Neuronal stem cell (in vitro differentiated cells): ENCODE data around the gene SNX24.

Source experiments
- DNase-seq: peaks from one replicate; pipeline ENCODE4 v3.0.0-alpha.2; 2013; ENCODE audit warnings: low spot score
- H2AFZ ChIP-seq: one replicate; pipeline ENCODE4 v1.6.1; 2013; ENCODE audit warnings: mild to moderate bottlenecking, low read length, inconsistent platforms
- H2AK5ac ChIP-seq: 2 replicates; pipeline ENCODE4 v1.6.1; 2013; ENCODE audit warnings: low read depth, mild to moderate bottlenecking, inconsistent platforms, low read length, moderate library complexity, mixed read lengths
- H2BK120ac ChIP-seq: 2 replicates; pipeline ENCODE4 v1.6.1; 2013; ENCODE audit warnings: low read depth, mild to moderate bottlenecking, inconsistent platforms, low read length, moderate library complexity, mixed read lengths
- H2BK12ac ChIP-seq: one replicate; pipeline ENCODE4 v1.6.1; 2013; ENCODE audit warnings: low read length, inconsistent platforms
- H2BK15ac ChIP-seq: 2 replicates; pipeline ENCODE4 v1.6.1; 2013; ENCODE audit warnings: mild to moderate bottlenecking, low read length, inconsistent platforms, mixed read lengths
- H2BK5ac ChIP-seq: one replicate; pipeline ENCODE4 v1.6.1; 2013; ENCODE audit warnings: inconsistent platforms, mild to moderate bottlenecking, low read length, moderate library complexity
- H3K14ac ChIP-seq: one replicate; pipeline ENCODE4 v1.6.1; 2013; ENCODE audit warnings: low read length, inconsistent platforms
- H3K18ac ChIP-seq: 2 replicates; pipeline ENCODE4 v1.6.1; 2013; ENCODE audit warnings: low read length, inconsistent platforms
- H3K23ac ChIP-seq: 2 replicates; pipeline ENCODE4 v1.6.1; 2013; ENCODE audit warnings: low read depth, mild to moderate bottlenecking, mixed read lengths, low read length, inconsistent platforms; ENCODE audit not compliant: poor library complexity
- H3K27ac ChIP-seq: replicated peaks from 3 replicates; pipeline ENCODE4 v1.5.1; 2013; ENCODE audit warnings: low read length, inconsistent platforms
- H3K27me3 ChIP-seq, 3 experiments: 2 replicates each; pipeline ENCODE4 v1.6.1; 2013; ENCODE audit warnings: low read length in 3 of 3, mild to moderate bottlenecking in 2 of 3, inconsistent platforms in 1 of 3, low read depth in 1 of 3, mixed read lengths in 1 of 3, moderate library complexity in 1 of 3; ENCODE audit not compliant: control insufficient read depth in 3 of 3, insufficient read depth in 3 of 3
- H3K36me3 ChIP-seq, 2 donors: replicated peaks in 1 of 2; 2 replicates each; pipeline ENCODE4 v1.6.1; 2013; ENCODE audit warnings: low read length in 2 of 2; ENCODE audit not compliant: control insufficient read depth in 2 of 2, insufficient read depth in 2 of 2
- H3K4ac ChIP-seq: 2 replicates; pipeline ENCODE4 v1.6.1; 2013; ENCODE audit warnings: inconsistent platforms, mild to moderate bottlenecking, low read length, moderate library complexity
- H3K4me1 ChIP-seq, 2 donors: 1 replicate in 1 of 2; 2 replicates in 1 of 2; pipeline ENCODE4 v1.6.1; 2013; ENCODE audit warnings: low read length in 2 of 2, low read depth in 1 of 2; ENCODE audit not compliant: control insufficient read depth in 2 of 2, insufficient read depth in 1 of 2
- H3K4me2 ChIP-seq: one replicate; pipeline ENCODE4 v1.6.1; 2013; ENCODE audit warnings: mild to moderate bottlenecking, low read length, inconsistent platforms; ENCODE audit not compliant: insufficient read depth, poor library complexity, severe bottlenecking
- H3K4me3 ChIP-seq, 2 donors: 2 replicates each; pipeline ENCODE4 v1.5.1; 2013; ENCODE audit warnings: low read length in 2 of 2, mild to moderate bottlenecking in 2 of 2, inconsistent platforms in 1 of 2, moderate library complexity in 1 of 2
- H3K79me1 ChIP-seq: one replicate; pipeline ENCODE4 v1.6.1; 2013; ENCODE audit warnings: low read depth, mild to moderate bottlenecking, inconsistent platforms, low read length, moderate library complexity
- H3K9ac ChIP-seq: one replicate; pipeline ENCODE4 v1.6.1; 2013; ENCODE audit warnings: mild to moderate bottlenecking, low read depth, low read length, inconsistent platforms; ENCODE audit not compliant: poor library complexity
- H3K9me3 ChIP-seq, 2 donors: replicated peaks in 1 of 2; 2 replicates each; pipeline versions ENCODE3 to v1.6.1; 2013; ENCODE audit warnings: low read length in 2 of 2, mild to moderate bottlenecking in 2 of 2, inconsistent platforms in 1 of 2, low read depth in 1 of 2, mixed read lengths in 1 of 2, moderate library complexity in 1 of 2; ENCODE audit not compliant: control insufficient read depth in 2 of 2, insufficient read depth in 1 of 2
- H4K8ac ChIP-seq: one replicate; pipeline ENCODE4 v1.6.1; 2013; ENCODE audit warnings: low read depth, mild to moderate bottlenecking, inconsistent platforms, low read length, moderate library complexity
- H4K91ac ChIP-seq: one replicate; pipeline ENCODE4 v1.6.1; 2013; ENCODE audit warnings: low read length, low read depth, mild to moderate bottlenecking, inconsistent platforms; ENCODE audit not compliant: poor library complexity
- WGBS, 2 donors: extraction: QIAGEN DNeasy Blood & Tissue Kit; methylation state at CpG; one replicate each; pipeline ENCODE4 v1.1.7; 2013; ENCODE audit warnings: missing lambda C conversion rate in 2 of 2, mixed read lengths in 1 of 2; ENCODE audit not compliant: insufficient read length in 2 of 2, insufficient replicate concordance in 1 of 2; ENCODE audit errors: extremely low coverage in 2 of 2; 5-methylcytosine and 5-hydroxymethylcytosine counted together

The SNX24 gene

DNA sequence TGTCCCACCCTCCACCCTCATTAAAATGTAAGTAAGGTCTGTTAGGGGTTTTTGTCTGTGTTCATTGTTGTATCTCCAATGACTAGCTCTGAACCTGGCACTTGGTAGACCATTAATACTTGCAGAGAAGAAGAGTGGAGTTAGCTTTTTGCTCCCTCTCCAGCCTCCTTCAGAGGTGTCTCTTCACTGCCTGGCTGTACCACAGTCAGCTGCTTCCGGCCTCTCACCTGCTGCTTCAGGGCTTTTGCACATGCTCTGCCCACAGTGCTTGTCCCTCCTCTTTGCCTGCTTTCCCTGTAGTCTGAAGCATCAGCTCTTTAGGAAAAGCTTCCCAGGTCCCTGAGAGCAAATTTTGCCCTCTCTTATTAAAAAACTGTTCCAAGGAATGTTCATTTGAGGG is 83.6 kb downstream of the SNX24 start:
- no peak overlapping the region for H3K9ac ChIP-seq
- no peak for DNase-seq
- no peaks in the 10 kb centered on the region for H3K4me1 ChIP-seq
- H2AK5ac ChIP-seq, result no peak overlapping the region
- no peak overlapping the region for H2AFZ ChIP-seq
- no peak overlapping the region for H3K27ac ChIP-seq
- no peak overlapping the region for H4K91ac ChIP-seq
- no peak overlapping the region for H2BK12ac ChIP-seq
- no peak overlapping the region for H2BK120ac ChIP-seq
- no peak overlapping the region for H3K4me3 ChIP-seq
- no peaks in the 10 kb centered on the region for H3K9me3 ChIP-seq
- H3K4ac ChIP-seq, result no peak overlapping the region
- H3K23ac ChIP-seq, result no peak overlapping the region
- no peaks in the 10 kb centered on the region for H3K79me1 ChIP-seq
- no peaks in the 10 kb centered on the region for H3K36me3 ChIP-seq
- no CpG with 5 or more reads among the region's 1 CpG for WGBS, 2 donors
- H2BK15ac ChIP-seq, result no peak overlapping the region
- H2BK5ac ChIP-seq, result no peak overlapping the region
- no peaks in the 10 kb centered on the region for H3K27me3 ChIP-seq
- no peak overlapping the region for H3K18ac ChIP-seq
- H4K8ac ChIP-seq, result no peak overlapping the region
- no peak overlapping the region for H3K14ac ChIP-seq
- H3K4me2 ChIP-seq, result no peak overlapping the region

DNA sequence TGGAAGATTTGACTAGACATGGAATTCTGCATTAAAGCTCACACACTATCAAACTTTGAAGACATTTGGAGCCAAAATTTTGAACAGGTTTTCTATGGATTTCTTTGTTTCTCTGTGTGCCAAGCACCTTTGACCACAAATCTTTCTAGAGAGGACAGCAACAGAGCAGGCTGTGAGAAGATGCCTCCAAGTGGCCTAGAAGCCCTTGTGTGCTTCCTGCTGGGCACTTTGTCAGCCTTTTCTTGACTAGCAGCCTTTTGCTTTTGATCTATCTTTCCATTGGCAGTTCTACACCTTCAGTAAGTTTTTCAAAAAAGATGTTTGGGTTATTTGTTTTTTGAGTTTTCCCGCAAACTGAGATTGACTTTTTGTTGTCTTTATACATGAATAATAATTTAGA is 84.6 kb downstream of the SNX24 start:
- Histone ChIP-seq H3K4me1 (no peaks in the 10 kb centered on the region), H3K27me3 (no peaks in the 10 kb centered on the region), H2AFZ (no peak overlapping the region), H3K18ac (no peak overlapping the region), H2BK5ac (no peak overlapping the region), H3K4me3 (no peak overlapping the region), H3K4me2 (no peak overlapping the region), H3K36me3 (no peaks in the 10 kb centered on the region), H3K4ac (no peak overlapping the region), H3K14ac (no peak overlapping the region), H2BK120ac (no peak overlapping the region), H2BK15ac (no peak overlapping the region), H3K9me3 (no peaks in the 10 kb centered on the region), H2AK5ac (no peak overlapping the region), H3K79me1 (no peaks in the 10 kb centered on the region), H4K8ac (no peak overlapping the region), H4K91ac (no peak overlapping the region), H3K23ac (no peak overlapping the region), H3K27ac (no peak overlapping the region), H3K9ac (no peak overlapping the region), H2BK12ac (no peak overlapping the region)
- no CpG with 5 or more reads among the region's 1 CpG for WGBS, 2 donors
- DNase-seq, result no peak

DNA sequence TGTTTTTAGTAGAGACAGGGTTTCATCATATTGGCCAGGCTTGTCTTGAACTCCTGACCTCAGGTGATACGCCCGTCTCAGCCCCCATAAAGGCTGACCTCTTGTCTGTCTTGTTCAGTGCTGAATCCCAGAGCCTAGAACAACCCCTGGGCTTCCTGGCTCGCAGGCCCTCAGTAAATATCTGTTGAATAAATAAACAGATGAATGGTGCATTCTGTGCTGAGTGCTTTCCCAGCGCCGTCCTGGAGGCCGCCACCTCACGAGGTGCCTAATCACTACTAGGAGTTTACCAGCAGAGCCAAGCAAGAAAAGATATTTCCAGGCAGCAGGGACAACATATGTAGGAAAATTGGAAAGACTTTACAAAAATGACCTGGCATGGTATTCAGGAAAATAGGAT is 88.5 kb downstream of the SNX24 start:
- Histone ChIP-seq H2BK15ac (no peak overlapping the region), H2BK12ac (no peak overlapping the region), H3K27me3 (no peaks in the 10 kb centered on the region), H3K36me3 (no peaks in the 10 kb centered on the region), H3K4me2 (no peak overlapping the region), H4K8ac (no peak overlapping the region), H3K9ac (no peak overlapping the region), H3K18ac (no peak overlapping the region), H3K14ac (no peak overlapping the region), H4K91ac (no peak overlapping the region), H3K79me1 (no peaks in the 10 kb centered on the region), H2AK5ac (no peak overlapping the region), H3K4ac (no peak overlapping the region), H3K23ac (no peak overlapping the region), H2BK5ac (no peak overlapping the region), H3K27ac (no peak overlapping the region), H2BK120ac (no peak overlapping the region), H3K4me1 (peaks cover 2 to 3% of the 10 kb centered on the region in 2 donors), H3K4me3 (no peak overlapping the region), H2AFZ (no peak overlapping the region), H3K9me3 (no peaks in the 10 kb centered on the region)
- WGBS, 2 donors, result no CpG with 5 or more reads among the region's 7 CpGs
- DNase-seq, result no peak

DNA sequence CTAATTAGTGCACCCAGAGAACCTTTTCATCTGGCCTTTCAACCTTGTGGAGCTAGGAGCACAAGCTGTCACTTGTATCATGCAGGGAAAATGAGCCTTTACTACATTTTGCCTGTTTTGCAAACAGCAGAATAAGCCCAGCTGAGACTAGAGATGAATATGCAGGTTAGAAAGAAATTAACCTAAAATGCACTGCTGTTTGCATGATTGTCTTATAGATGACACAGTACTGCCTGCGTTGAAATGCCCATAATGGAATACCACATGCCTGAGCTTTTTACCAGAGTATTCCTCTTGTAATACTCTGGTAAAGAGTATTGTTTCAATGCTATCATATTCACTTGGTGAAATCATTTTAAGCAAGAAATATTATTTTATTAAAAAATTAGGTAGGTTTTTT is 90.7 kb downstream of the SNX24 start:
- DNase-seq, result no peak
- H3K36me3 ChIP-seq, result no peaks in the 10 kb centered on the region

More for the DNA sequence above, 90.7 kb downstream of the SNX24 start:
- H3K27me3 ChIP-seq, result no peaks in the 10 kb centered on the region
- no peak overlapping the region for H4K8ac ChIP-seq
- H3K18ac ChIP-seq, result no peak overlapping the region
- H2BK120ac ChIP-seq, result no peak overlapping the region
- H4K91ac ChIP-seq, result no peak overlapping the region
- no peaks in the 10 kb centered on the region for H3K9me3 ChIP-seq
- no peak overlapping the region for H2BK12ac ChIP-seq
- no peak overlapping the region for H3K4ac ChIP-seq
- H3K27ac ChIP-seq, result no peak overlapping the region
- H3K4me2 ChIP-seq, result no peak overlapping the region
- H3K9ac ChIP-seq, result no peak overlapping the region
- no peak overlapping the region for H2AK5ac ChIP-seq
- H2AFZ ChIP-seq, result no peak overlapping the region
- no peak overlapping the region for H2BK15ac ChIP-seq
- no peaks in the 10 kb centered on the region for H3K79me1 ChIP-seq
- WGBS, 2 donors, result no CpG with 5 or more reads among the region's 1 CpG
- no peak overlapping the region for H3K4me3 ChIP-seq
- H3K23ac ChIP-seq, result no peak overlapping the region
- no peak overlapping the region for H3K14ac ChIP-seq
- no peak overlapping the region for H2BK5ac ChIP-seq
- H3K4me1 ChIP-seq, result peaks cover 2 to 3% of the 10 kb centered on the region in 2 donors
